ENCODE data around the gene PHC2. TPM values are rescaled to one million over a fixed set of nuclear protein-coding genes. Genes with fewer than 3 reads are reported as not detected.

Gene PHC2
- total RNA-seq, 4 donors from 2014 or later = 52.7 to 68.9 (median 59.8) TPM

- DNase-seq = no peak
- no peak for TF ChIP-seq POLR2A (IDR thresholded peaks at IDR 0.05)
- TF ChIP-seq EP300 (IDR thresholded peaks at IDR 0.05; ENCODE audit: low read depth) = no peak
- no peak for TF ChIP-seq POLR2AphosphoS5 (IDR thresholded peaks at IDR 0.05)
- no peak for TF ChIP-seq CTCF (IDR thresholded peaks at IDR 0.05)
- WGBS, 2 donors (ENCODE audit: low coverage in 1 of 2) = 61 to 69% methylated on average over 3 of the region's 3 CpGs
- intact Hi-C loops (cut with DNase I; ENCODE audit: low total_unique reads) = no loop called here
- in situ Hi-C loops (cut with MboI; ENCODE audit: low pct_ligation_motif_present in 1 of 4, low pct_unique_long_range_greater_than_20kb in 1 of 4, low sequenced_read_pairs in 3 of 4) = no loop called here
- Histone ChIP-seq H3K4me3 (no peak overlapping the region), H3K27ac (no peak overlapping the region), H3K36me3 (no peaks in the 10 kb centered on the region), H3K4me1 (no peaks in the 10 kb centered on the region), H3K9me3 (no peaks in the 10 kb centered on the region), H3K27me3 (no peaks in the 10 kb centered on the region)
These were observed 31.5 kb downstream of the PHC2 start for GRCh38 chr1:33399375-33399774.

- Histone ChIP-seq H3K36me3 (no peaks in the 10 kb centered on the region), H3K4me1 (peaks cover 0 to 2% (median under 1%) of the 10 kb centered on the region in 4 donors), H3K9me3 (no peaks in the 10 kb centered on the region), H3K27ac (no peak overlapping the region), H3K27me3 (no peaks in the 10 kb centered on the region), H3K4me3 (no peak overlapping the region)
- no peak for TF ChIP-seq POLR2A (IDR thresholded peaks at IDR 0.05)
- no peak for TF ChIP-seq POLR2AphosphoS5 (IDR thresholded peaks at IDR 0.05)
- no peak for TF ChIP-seq EP300 (IDR thresholded peaks at IDR 0.05; ENCODE audit: low read depth)
- no peak for TF ChIP-seq CTCF (IDR thresholded peaks at IDR 0.05)
- DNase-seq = no peak
- intact Hi-C loops (cut with DNase I; ENCODE audit: low total_unique reads) = no loop called here
- in situ Hi-C loops (cut with MboI; ENCODE audit: low pct_ligation_motif_present in 1 of 4, low pct_unique_long_range_greater_than_20kb in 1 of 4, low sequenced_read_pairs in 3 of 4) = no loop called here
These were observed 32.9 kb downstream of the PHC2 start for GRCh38 chr1:33397994-33398393.

- H3K9me3 ChIP-seq = no peaks in the 10 kb centered on the region
These were observed 33.8 kb downstream of the PHC2 start for GRCh38 chr1:33397125-33397506.

More at GRCh38 chr1:33397125-33397506, 33.8 kb downstream of the PHC2 start:
- no peaks in the 10 kb centered on the region for H3K27me3 ChIP-seq
- H3K36me3 ChIP-seq = no peaks in the 10 kb centered on the region
- TF ChIP-seq EP300 (IDR thresholded peaks at IDR 0.05; ENCODE audit: low read depth) (no peak), CTCF (IDR thresholded peaks at IDR 0.05) (no peak), POLR2AphosphoS5 (IDR thresholded peaks at IDR 0.05) (no peak), POLR2A (IDR thresholded peaks at IDR 0.05) (no peak)
- no peak overlapping the region for H3K27ac ChIP-seq
- no peak for DNase-seq
- intact Hi-C loops (cut with DNase I; ENCODE audit: low total_unique reads) = no loop called here
- no peak overlapping the region for H3K4me3 ChIP-seq
- WGBS, 2 donors (ENCODE audit: low coverage in 1 of 2) = 86% methylated on average over 2 of the region's 2 CpGs; no CpG with 5 or more reads in 1 of the 2 donors
- in situ Hi-C loops (cut with MboI; ENCODE audit: low pct_ligation_motif_present in 1 of 4, low pct_unique_long_range_greater_than_20kb in 1 of 4, low sequenced_read_pairs in 3 of 4) = no loop called here
- peaks cover 0 to 8% (median 4%) of the 10 kb centered on the region in 4 donors for H3K4me1 ChIP-seq
